HCT116 (cell line): ENCODE results near the gene SEMA3E. TPM values are rescaled to one million over a fixed set of nuclear protein-coding genes. Genes with fewer than 3 reads are reported as not detected.

Experiments
- ATAC-seq: fragments of 200-7000 bp; cut with Tn5 transposase; 2 replicates; pipeline ENCODE4 v1.9.1; 2020; ENCODE audit warnings: mild to moderate bottlenecking, moderate library complexity
- BruUV-seq: library from RNA; stranded (reverse); fragments of 400-500 nt; replicated peaks from 2 replicates; lab custom pipeline; 2021; lab: Mats Ljungman, UMichigan
- CTCF ChIA-PET: fragments of 300-600 bp; sonication (Branson Sonifier 250); formaldehyde crosslinking; loops from one replicate; lab custom pipeline; 2021; ENCODE audit warnings: antibody characterized with exemption; lab: Charles Lee
- POLR2A ChIA-PET: fragments of 300-600, 350-600 bp; sonication (Branson Sonifier 250); formaldehyde crosslinking; loops from one replicate; lab custom pipeline; 2021; ENCODE audit warnings: antibody characterized with exemption; lab: Charles Lee
- RAD21 ChIA-PET, 2 experiments: fragments of 300-600 bp; sonication (Branson Sonifier 250); formaldehyde crosslinking; loops; one replicate each; lab custom pipeline; 2023; ENCODE audit warnings: low total read pairs in 2 of 2; ENCODE audit not compliant: uncharacterized antibody in 2 of 2, unreplicated experiment in 2 of 2, low non-redundant PET in 1 of 2; lab: Charles Lee
- DNase-seq: peaks from one replicate; pipeline ENCODE4 v3.0.0-alpha.2; 2010; ENCODE audit warnings: low read depth, low spot score
- H2AFZ ChIP-seq: fragments of 200-600 bp; shearing (Covaris generic), sonication (generic); 2 replicates; pipeline ENCODE4 v1.6.1; 2017; ENCODE audit warnings: low read depth, mixed run types, mixed read lengths, antibody characterized with exemption, low read length; ENCODE audit not compliant: poor library complexity, severe bottlenecking
- H3K27ac ChIP-seq: 2 replicates; pipeline ENCODE4 v1.5.1; 2012; ENCODE audit warnings: low read depth, low read length
- H3K27me3 ChIP-seq: fragments of 200-600 bp; sonication (generic); 2 replicates; pipeline ENCODE4 v1.6.1; 2016; ENCODE audit warnings: mixed run types, low read length, mixed read lengths; ENCODE audit not compliant: insufficient read depth
- H3K36me3 ChIP-seq, 2 experiments: fragments of 200-500 bp in 1 of 2; fragments of 200-600 bp in 1 of 2; sonication (Bioruptor generic) in 1 of 2; sonication (generic) in 1 of 2; 2 replicates each; pipeline versions ENCODE4 v1.5.1 to v1.6.1; 2014 to 2016; ENCODE audit warnings: low read length in 2 of 2, inconsistent platforms in 1 of 2, mixed read lengths in 1 of 2, mixed run types in 1 of 2; ENCODE audit not compliant: insufficient read depth in 2 of 2, control insufficient read depth in 1 of 2
- H3K4me1 ChIP-seq, 2 experiments: fragments of 200-600 bp in 1 of 2; sonication (generic) in 1 of 2; 2 replicates each; pipeline versions ENCODE4 v1.5.1 to v1.6.1; 2012 to 2017; ENCODE audit warnings: low read length in 2 of 2, inconsistent platforms in 1 of 2, mild to moderate bottlenecking in 1 of 2, mixed read lengths in 1 of 2, mixed run types in 1 of 2, moderate library complexity in 1 of 2; ENCODE audit not compliant: insufficient read depth in 2 of 2, control insufficient read depth in 1 of 2
- H3K4me2 ChIP-seq: fragments of 200-600 bp; sonication (generic); 2 replicates; pipeline ENCODE4 v1.6.1; 2017; ENCODE audit warnings: mixed run types, low read length, mixed read lengths
- H3K4me3 ChIP-seq, 2 experiments: fragments of 200-600 bp in 1 of 2; sonication (generic) in 1 of 2; replicated peaks in 1 of 2; 2 replicates each; pipeline ENCODE4 v1.5.1; 2011 to 2016; ENCODE audit warnings: low read length in 2 of 2, control low read depth in 1 of 2, low read depth in 1 of 2, mild to moderate bottlenecking in 1 of 2, mixed read lengths in 1 of 2, mixed run types in 1 of 2
- H3K79me2 ChIP-seq: fragments of 200-600 bp; sonication (generic); 2 replicates; pipeline ENCODE4 v1.6.1; 2017; ENCODE audit warnings: mild to moderate bottlenecking, mixed run types, low read length, moderate library complexity, mixed read lengths; ENCODE audit not compliant: insufficient read depth
- H3K9ac ChIP-seq: fragments of 200-600 bp; sonication (generic); 2 replicates; pipeline ENCODE4 v1.6.1; 2016; ENCODE audit warnings: low read length, mixed read lengths
- H3K9me2 ChIP-seq: fragments of 200-600 bp; sonication (generic), shearing (Covaris generic); 2 replicates; pipeline ENCODE4 v1.6.1; 2017; ENCODE audit warnings: mixed run types, mild to moderate bottlenecking, moderate library complexity; ENCODE audit not compliant: insufficient read depth
- H3K9me3 ChIP-seq, 2 experiments: fragments of 200-500 bp in 1 of 2; fragments of 200-600 bp in 1 of 2; sonication (Bioruptor generic) in 1 of 2; sonication (generic) in 1 of 2; 2 replicates each; pipeline ENCODE4 v1.6.1; 2014 to 2017; ENCODE audit warnings: low read length in 2 of 2, mixed read lengths in 2 of 2, inconsistent platforms in 1 of 2, low read depth in 1 of 2, mild to moderate bottlenecking in 1 of 2, mixed run types in 1 of 2, moderate library complexity in 1 of 2; ENCODE audit not compliant: control insufficient read depth in 1 of 2, insufficient read depth in 1 of 2
- H4K20me1 ChIP-seq: fragments of 200-600 bp; sonication (generic), shearing (Covaris generic); 2 replicates; pipeline ENCODE4 v1.6.1; 2017; ENCODE audit warnings: mixed run types, mild to moderate bottlenecking, moderate library complexity; ENCODE audit not compliant: insufficient read depth
- CBX3 ChIP-seq: IDR thresholded peaks from 2 replicates; pipeline ENCODE4 v1.6.1; 2012; ENCODE audit warnings: low read depth
- CEBPB ChIP-seq: IDR thresholded peaks from 2 replicates; pipeline ENCODE4 v1.6.1; 2012; ENCODE audit warnings: low read depth
- CTCF ChIP-seq, 3 experiments: fragments of 200-600 bp in 1 of 3; sonication (generic) in 1 of 3; IDR thresholded peaks in 2 of 3; conservative IDR thresholded peaks in 1 of 3; 2 replicates each; pipeline ENCODE4 v1.5.1; 2012 to 2017; ENCODE audit warnings: low read depth in 2 of 3, low read length in 2 of 3, antibody characterized with exemption in 1 of 3, borderline replicate concordance in 1 of 3, control low read depth in 1 of 3, mild to moderate bottlenecking in 1 of 3, mixed read lengths in 1 of 3, mixed run types in 1 of 3, moderate library complexity in 1 of 3; ENCODE audit not compliant: insufficient read depth in 1 of 3
- EGR1 ChIP-seq: IDR thresholded peaks from 2 replicates; pipeline ENCODE4 v1.6.1; 2012; ENCODE audit warnings: low read depth
- EZH2 ChIP-seq: fragments of 200-600 bp; sonication (generic); IDR thresholded peaks from 2 replicates; pipeline ENCODE4 v1.6.1; 2017; ENCODE audit warnings: antibody characterized with exemption, mixed run types
- EZH2phosphoT487 ChIP-seq: fragments of 200-600 bp; IDR thresholded peaks from 2 replicates; pipeline ENCODE4 v1.6.1; 2018; ENCODE audit warnings: antibody characterized with exemption, borderline replicate concordance
- FOSL1 ChIP-seq: IDR thresholded peaks from 2 replicates; pipeline ENCODE4 v1.6.1; 2012; ENCODE audit warnings: low read depth
- JUND ChIP-seq: IDR thresholded peaks from 2 replicates; pipeline ENCODE4 v1.6.1; 2012
- POLR2A ChIP-seq: IDR thresholded peaks from 2 replicates; pipeline ENCODE4 v1.7.0; 2011; ENCODE audit warnings: borderline replicate concordance; ENCODE audit not compliant: insufficient read depth, insufficient read length; ENCODE audit errors: extremely low read depth
- RAD21 ChIP-seq: IDR thresholded peaks from 2 replicates; pipeline ENCODE4 v1.6.1; 2012; ENCODE audit warnings: low read depth, mild to moderate bottlenecking
- REST ChIP-seq: IDR thresholded peaks from 2 replicates; pipeline ENCODE4 v1.6.1; 2012; ENCODE audit warnings: low read depth
- SIN3A ChIP-seq: IDR thresholded peaks from 2 replicates; pipeline ENCODE4 v1.6.1; 2012; ENCODE audit warnings: low read depth
- SP1 ChIP-seq: IDR thresholded peaks from 2 replicates; pipeline ENCODE4 v1.6.1; 2012; ENCODE audit warnings: low read depth
- SRF ChIP-seq: IDR thresholded peaks from 2 replicates; pipeline ENCODE4 v1.6.1; 2012; ENCODE audit warnings: low read depth
- TCF7L2 ChIP-seq: IDR thresholded peaks from 2 replicates; pipeline ENCODE4 v1.7.0; 2011; ENCODE audit warnings: borderline replicate concordance, inconsistent platforms; ENCODE audit not compliant: insufficient read depth, insufficient read length; ENCODE audit errors: extremely low read depth
- YY1 ChIP-seq: IDR thresholded peaks from 2 replicates; pipeline ENCODE4 v1.6.1; 2011; ENCODE audit warnings: low read length, low read depth, moderate library complexity, mild to moderate bottlenecking; ENCODE audit not compliant: insufficient replicate concordance; ENCODE audit errors: extremely low read depth
- ZBTB33 ChIP-seq: IDR thresholded peaks from 2 replicates; pipeline ENCODE4 v1.6.1; 2011; ENCODE audit warnings: mild to moderate bottlenecking, low read length, moderate library complexity; ENCODE audit not compliant: insufficient replicate concordance; ENCODE audit errors: extremely low read depth
- ZFX ChIP-seq: fragments of 450-650 bp; IDR thresholded peaks from 2 replicates; pipeline ENCODE4 v1.6.1; 2017
- ZNF274 ChIP-seq: fragments of 200-500 bp; sonication (Bioruptor generic); IDR thresholded peaks from 2 replicates; pipeline ENCODE4 v1.6.1; 2014; ENCODE audit warnings: mild to moderate bottlenecking, low read depth, low read length, inconsistent platforms
- intact Hi-C: fragments of 100-400 bp; cut with micrococcal nuclease; formaldehyde crosslinking; loops from 2 replicates; pipeline ENCODE4 v1.10.0; 2022
- total RNA-seq: library from RNA; stranded (reverse); gene quantifications from one replicate; pipeline ENCODE4 v1.2.1, GENCODE V29; 2021; ENCODE audit not compliant: unreplicated experiment

The SEMA3E gene
- total RNA-seq, 1 experiment from 2014 or later = 1.6 TPM

GRCh38 chr7:83466956-83467355 is 182.0 kb downstream of the SEMA3E start:
- CTCF ChIA-PET = no interaction called here
- H3K9me2 ChIP-seq = no peaks in the 10 kb centered on the region

More at GRCh38 chr7:83466956-83467355, 182.0 kb downstream of the SEMA3E start:
- no TSS peak for BruUV-seq
- Histone ChIP-seq H3K9me3 (no peaks in the 10 kb centered on the region), H3K79me2 (no peaks in the 10 kb centered on the region), H4K20me1 (no peaks in the 10 kb centered on the region), H3K4me2 (no peak overlapping the region), H3K4me3 (no peak overlapping the region), H3K27me3 (no peaks in the 10 kb centered on the region), H3K27ac (no peak overlapping the region), H3K36me3 (no peaks in the 10 kb centered on the region), H2AFZ (peak overlapping the region; percentile 21), H3K9ac (no peak overlapping the region), H3K4me1 (peaks cover 8 to 17% of the 10 kb centered on the region in 2 experiments; a peak in 3 of 4 replicates)
- ATAC-seq = no peak
- ChIA-PET RAD21 (no interaction called here), POLR2A (no interaction called here)
- intact Hi-C loops = no loop called here
- no peak for DNase-seq
- TF ChIP-seq POLR2A = no peak
- TF ChIP-seq FOSL1 = no peak
- TF ChIP-seq CTCF (IDR thresholded peaks at IDR 0.05 in 2 of 3, conservative IDR thresholded peaks at IDR 0.05 in 1 of 3; ENCODE audit: borderline replicate concordance in 1 of 3, insufficient read depth in 1 of 3, low read depth in 2 of 3, low read length in 2 of 3) = no peak
- no peak for TF ChIP-seq SRF
- no peak for TF ChIP-seq CEBPB
- no peak for TF ChIP-seq YY1
- no peak for TF ChIP-seq EZH2phosphoT487
- no peak for TF ChIP-seq SP1
- no peak for TF ChIP-seq EGR1
- no peak for TF ChIP-seq EZH2
- TF ChIP-seq REST = no peak
- no peak for TF ChIP-seq JUND
- no peak for TF ChIP-seq RAD21
- TF ChIP-seq ZBTB33 = no peak
- no peak for TF ChIP-seq ZFX
- TF ChIP-seq CBX3 = no peak
- no peak for TF ChIP-seq SIN3A
- no peak for TF ChIP-seq ZNF274
- TF ChIP-seq TCF7L2 = no peak
